H1 (cell line): ENCODE results near the gene GPR31. TPM values are rescaled to one million over a fixed set of nuclear protein-coding genes. Genes with fewer than 3 reads are reported as not detected.

ENCODE experiments used
- BACH1 ChIP-seq: IDR thresholded peaks from 2 replicates; pipeline ENCODE4 v1.6.1; 2012; ENCODE audit warnings: low read length, improper control_type of control experiment
- CREB1 ChIP-seq: IDR thresholded peaks from 2 replicates; pipeline ENCODE4 v1.6.1; 2012; ENCODE audit warnings: inconsistent platforms
- EGR1 ChIP-seq: IDR thresholded peaks from 2 replicates; pipeline ENCODE4 v1.6.1; 2011; ENCODE audit warnings: low read depth, low read length, borderline replicate concordance
- polyA plus RNA-seq, 7 experiments: library from polyadenylated mRNA; depleted of rRNA in 3 of 7; stranded (reverse) in 5 of 7; unstranded in 2 of 7; fragments of >200 nt in 5 of 7; fragments of 200-250 nt in 2 of 7; gene quantifications; 1 replicate in 5 of 7; 2 replicates in 1 of 7; 4 replicates in 1 of 7; pipeline versions ENCODE4 v1.2.1 to v1.2.3, GENCODE V29; 2011 to 2013; ENCODE audit warnings: missing spikeins in 2 of 7, mixed read lengths in 2 of 7
- total RNA-seq: library from RNA; stranded (reverse); fragmentation: NEBNext Ultra II Directional; extraction: Animal tissue kit (Norgen Biotek cat#: 25700); gene quantifications from 2 replicates; pipeline ENCODE4 v1.2.1, GENCODE V29; 2021
- TF ChIP-seq, protein P1 (sequence below): fragments of 300-600 bp; sonication (generic); IDR thresholded peaks from 2 replicates; pipeline ENCODE4 v1.7.1; 2012; ENCODE audit warnings: low read length, moderate library complexity, mild to moderate bottlenecking, inconsistent platforms; ENCODE audit not compliant: insufficient replicate concordance
- TF ChIP-seq, protein P2 (sequence below), 3 experiments: IDR thresholded peaks; 1 replicate in 2 of 3; 2 replicates in 1 of 3; pipeline versions ENCODE4 v1.5.1 to v1.6.1; 2011; ENCODE audit warnings: low read length in 3 of 3, mild to moderate bottlenecking in 3 of 3, inconsistent platforms in 2 of 3, low read depth in 1 of 3, moderate library complexity in 1 of 3; ENCODE audit not compliant: insufficient read depth in 1 of 3; ENCODE audit errors: control extremely low read depth in 1 of 3

GPR31 gene
- total and polyA plus RNA-seq, 2 of the 8 experiments (the other 6 are each of a cell fraction or from before 2014, with no cell fraction given): not detected

DNA sequence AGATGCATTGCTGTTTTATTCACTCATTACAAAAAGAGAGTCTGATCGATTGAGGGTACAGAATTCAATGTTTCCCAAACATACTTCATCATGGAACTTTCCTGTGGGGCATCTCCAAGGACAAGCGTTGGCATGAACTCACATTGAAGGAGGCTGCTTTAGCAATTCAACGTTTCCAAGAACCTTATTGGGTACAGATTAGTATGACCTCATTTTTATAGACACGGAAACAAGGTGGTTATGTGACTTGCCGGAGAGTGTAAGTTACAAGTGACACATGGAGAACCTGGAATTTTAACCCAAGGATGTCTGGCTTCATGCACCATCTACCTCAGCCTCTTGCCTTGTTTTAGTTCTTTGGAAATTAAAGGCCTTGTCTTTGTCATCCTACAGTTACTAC, 8.8 kb downstream of the GPR31 start (continued):
- TF ChIP-seq BACH1: no peak
- TF ChIP-seq, protein P1, sequence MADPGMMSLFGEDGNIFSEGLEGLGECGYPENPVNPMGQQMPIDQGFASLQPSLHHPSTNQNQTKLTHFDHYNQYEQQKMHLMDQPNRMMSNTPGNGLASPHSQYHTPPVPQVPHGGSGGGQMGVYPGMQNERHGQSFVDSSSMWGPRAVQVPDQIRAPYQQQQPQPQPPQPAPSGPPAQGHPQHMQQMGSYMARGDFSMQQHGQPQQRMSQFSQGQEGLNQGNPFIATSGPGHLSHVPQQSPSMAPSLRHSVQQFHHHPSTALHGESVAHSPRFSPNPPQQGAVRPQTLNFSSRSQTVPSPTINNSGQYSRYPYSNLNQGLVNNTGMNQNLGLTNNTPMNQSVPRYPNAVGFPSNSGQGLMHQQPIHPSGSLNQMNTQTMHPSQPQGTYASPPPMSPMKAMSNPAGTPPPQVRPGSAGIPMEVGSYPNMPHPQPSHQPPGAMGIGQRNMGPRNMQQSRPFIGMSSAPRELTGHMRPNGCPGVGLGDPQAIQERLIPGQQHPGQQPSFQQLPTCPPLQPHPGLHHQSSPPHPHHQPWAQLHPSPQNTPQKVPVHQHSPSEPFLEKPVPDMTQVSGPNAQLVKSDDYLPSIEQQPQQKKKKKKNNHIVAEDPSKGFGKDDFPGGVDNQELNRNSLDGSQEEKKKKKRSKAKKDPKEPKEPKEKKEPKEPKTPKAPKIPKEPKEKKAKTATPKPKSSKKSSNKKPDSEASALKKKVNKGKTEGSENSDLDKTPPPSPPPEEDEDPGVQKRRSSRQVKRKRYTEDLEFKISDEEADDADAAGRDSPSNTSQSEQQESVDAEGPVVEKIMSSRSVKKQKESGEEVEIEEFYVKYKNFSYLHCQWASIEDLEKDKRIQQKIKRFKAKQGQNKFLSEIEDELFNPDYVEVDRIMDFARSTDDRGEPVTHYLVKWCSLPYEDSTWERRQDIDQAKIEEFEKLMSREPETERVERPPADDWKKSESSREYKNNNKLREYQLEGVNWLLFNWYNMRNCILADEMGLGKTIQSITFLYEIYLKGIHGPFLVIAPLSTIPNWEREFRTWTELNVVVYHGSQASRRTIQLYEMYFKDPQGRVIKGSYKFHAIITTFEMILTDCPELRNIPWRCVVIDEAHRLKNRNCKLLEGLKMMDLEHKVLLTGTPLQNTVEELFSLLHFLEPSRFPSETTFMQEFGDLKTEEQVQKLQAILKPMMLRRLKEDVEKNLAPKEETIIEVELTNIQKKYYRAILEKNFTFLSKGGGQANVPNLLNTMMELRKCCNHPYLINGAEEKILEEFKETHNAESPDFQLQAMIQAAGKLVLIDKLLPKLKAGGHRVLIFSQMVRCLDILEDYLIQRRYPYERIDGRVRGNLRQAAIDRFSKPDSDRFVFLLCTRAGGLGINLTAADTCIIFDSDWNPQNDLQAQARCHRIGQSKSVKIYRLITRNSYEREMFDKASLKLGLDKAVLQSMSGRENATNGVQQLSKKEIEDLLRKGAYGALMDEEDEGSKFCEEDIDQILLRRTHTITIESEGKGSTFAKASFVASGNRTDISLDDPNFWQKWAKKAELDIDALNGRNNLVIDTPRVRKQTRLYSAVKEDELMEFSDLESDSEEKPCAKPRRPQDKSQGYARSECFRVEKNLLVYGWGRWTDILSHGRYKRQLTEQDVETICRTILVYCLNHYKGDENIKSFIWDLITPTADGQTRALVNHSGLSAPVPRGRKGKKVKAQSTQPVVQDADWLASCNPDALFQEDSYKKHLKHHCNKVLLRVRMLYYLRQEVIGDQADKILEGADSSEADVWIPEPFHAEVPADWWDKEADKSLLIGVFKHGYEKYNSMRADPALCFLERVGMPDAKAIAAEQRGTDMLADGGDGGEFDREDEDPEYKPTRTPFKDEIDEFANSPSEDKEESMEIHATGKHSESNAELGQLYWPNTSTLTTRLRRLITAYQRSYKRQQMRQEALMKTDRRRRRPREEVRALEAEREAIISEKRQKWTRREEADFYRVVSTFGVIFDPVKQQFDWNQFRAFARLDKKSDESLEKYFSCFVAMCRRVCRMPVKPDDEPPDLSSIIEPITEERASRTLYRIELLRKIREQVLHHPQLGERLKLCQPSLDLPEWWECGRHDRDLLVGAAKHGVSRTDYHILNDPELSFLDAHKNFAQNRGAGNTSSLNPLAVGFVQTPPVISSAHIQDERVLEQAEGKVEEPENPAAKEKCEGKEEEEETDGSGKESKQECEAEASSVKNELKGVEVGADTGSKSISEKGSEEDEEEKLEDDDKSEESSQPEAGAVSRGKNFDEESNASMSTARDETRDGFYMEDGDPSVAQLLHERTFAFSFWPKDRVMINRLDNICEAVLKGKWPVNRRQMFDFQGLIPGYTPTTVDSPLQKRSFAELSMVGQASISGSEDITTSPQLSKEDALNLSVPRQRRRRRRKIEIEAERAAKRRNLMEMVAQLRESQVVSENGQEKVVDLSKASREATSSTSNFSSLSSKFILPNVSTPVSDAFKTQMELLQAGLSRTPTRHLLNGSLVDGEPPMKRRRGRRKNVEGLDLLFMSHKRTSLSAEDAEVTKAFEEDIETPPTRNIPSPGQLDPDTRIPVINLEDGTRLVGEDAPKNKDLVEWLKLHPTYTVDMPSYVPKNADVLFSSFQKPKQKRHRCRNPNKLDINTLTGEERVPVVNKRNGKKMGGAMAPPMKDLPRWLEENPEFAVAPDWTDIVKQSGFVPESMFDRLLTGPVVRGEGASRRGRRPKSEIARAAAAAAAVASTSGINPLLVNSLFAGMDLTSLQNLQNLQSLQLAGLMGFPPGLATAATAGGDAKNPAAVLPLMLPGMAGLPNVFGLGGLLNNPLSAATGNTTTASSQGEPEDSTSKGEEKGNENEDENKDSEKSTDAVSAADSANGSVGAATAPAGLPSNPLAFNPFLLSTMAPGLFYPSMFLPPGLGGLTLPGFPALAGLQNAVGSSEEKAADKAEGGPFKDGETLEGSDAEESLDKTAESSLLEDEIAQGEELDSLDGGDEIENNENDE: no peak
- TF ChIP-seq CREB1: no peak
- no peak for TF ChIP-seq EGR1
- TF ChIP-seq, protein P2, sequence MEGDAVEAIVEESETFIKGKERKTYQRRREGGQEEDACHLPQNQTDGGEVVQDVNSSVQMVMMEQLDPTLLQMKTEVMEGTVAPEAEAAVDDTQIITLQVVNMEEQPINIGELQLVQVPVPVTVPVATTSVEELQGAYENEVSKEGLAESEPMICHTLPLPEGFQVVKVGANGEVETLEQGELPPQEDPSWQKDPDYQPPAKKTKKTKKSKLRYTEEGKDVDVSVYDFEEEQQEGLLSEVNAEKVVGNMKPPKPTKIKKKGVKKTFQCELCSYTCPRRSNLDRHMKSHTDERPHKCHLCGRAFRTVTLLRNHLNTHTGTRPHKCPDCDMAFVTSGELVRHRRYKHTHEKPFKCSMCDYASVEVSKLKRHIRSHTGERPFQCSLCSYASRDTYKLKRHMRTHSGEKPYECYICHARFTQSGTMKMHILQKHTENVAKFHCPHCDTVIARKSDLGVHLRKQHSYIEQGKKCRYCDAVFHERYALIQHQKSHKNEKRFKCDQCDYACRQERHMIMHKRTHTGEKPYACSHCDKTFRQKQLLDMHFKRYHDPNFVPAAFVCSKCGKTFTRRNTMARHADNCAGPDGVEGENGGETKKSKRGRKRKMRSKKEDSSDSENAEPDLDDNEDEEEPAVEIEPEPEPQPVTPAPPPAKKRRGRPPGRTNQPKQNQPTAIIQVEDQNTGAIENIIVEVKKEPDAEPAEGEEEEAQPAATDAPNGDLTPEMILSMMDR (IDR thresholded peaks at IDR 0.05; ENCODE audit: control extremely low read depth in 1 of 3, insufficient read depth in 1 of 3, low read depth in 1 of 3, low read length in 3 of 3): no peak
